Activated CD8-positive, alpha-beta memory T cell treated with anti-CD3 and anti-CD28 coated beads for 1 hour (primary cell): ENCODE results near the gene LRRN3.

ENCODE experiments used
- DNase-seq, 2 donors: peaks; one replicate each; pipeline ENCODE4 v3.0.0-alpha.2; 2020; ENCODE audit warnings: low read depth in 1 of 2; ENCODE audit errors: extremely low read depth in 1 of 2

Gene LRRN3

GRCh38 chr7:111159426-111159825 lies 68.5 kb downstream of the LRRN3 start:
- DNase-seq: no peak

GRCh38 chr7:111160297-111160696 lies 69.4 kb downstream of the LRRN3 start:
- DNase-seq: no peak

- DNase-seq: no peak
Measured at GRCh38 chr7:111162692-111163091, 71.8 kb downstream of the LRRN3 start.

GRCh38 chr7:111164442-111164841 lies 73.5 kb downstream of the LRRN3 start:
- no peak for DNase-seq

GRCh38 chr7:111168182-111168581 lies 77.3 kb downstream of the LRRN3 start:
- DNase-seq: no peak

GRCh38 chr7:111172564-111173257 lies 81.8 kb downstream of the LRRN3 start:
- no peak for DNase-seq

GRCh38 chr7:111173528-111173927 lies 82.6 kb downstream of the LRRN3 start:
- DNase-seq: no peak

GRCh38 chr7:111173990-111174389 lies 83.1 kb downstream of the LRRN3 start:
- DNase-seq: no peak

- no peak for DNase-seq
Measured at GRCh38 chr7:111174510-111174909, 83.6 kb downstream of the LRRN3 start.
